ENCODE measurements around the gene EFCAB11. TPM values are rescaled to one million over a fixed set of nuclear protein-coding genes. Genes with fewer than 3 reads are reported as not detected.

EFCAB11 gene
- total and polyA plus RNA-seq, 2 of the 4 experiments (the other 2 are of a cell fraction), result 2.2 to 5.3 TPM

GRCh38 chr14:89963288-89963978 is 8.9 kb upstream of the EFCAB11 start:
- H3K27ac ChIP-seq (ENCODE audit: insufficient read depth, low read length), result no peak overlapping the region
- no peak overlapping the region for H2AK5ac ChIP-seq (ENCODE audit: low read depth, low read length)
- H2BK15ac ChIP-seq (ENCODE audit: low read depth, low read length), result no peak overlapping the region
- no peak overlapping the region for H4K91ac ChIP-seq (ENCODE audit: insufficient read depth, low read depth, low read length)
- no peak overlapping the region for H3K14ac ChIP-seq (replicated peaks; ENCODE audit: low read depth, low read length)
- no peak overlapping the region for H3K4me3 ChIP-seq (ENCODE audit: insufficient read depth, low read depth, low read length)
- peaks cover 5% of the 10 kb centered on the region; the same call in 1 of the 2 replicates for H4K20me1 ChIP-seq (ENCODE audit: insufficient read depth, low read length)
- ATAC-seq (ENCODE audit: low read depth) (no peak), DNase-seq (no peak)
- no peak overlapping the region for H2AFZ ChIP-seq (replicated peaks; ENCODE audit: low read length, poor library complexity)
- in situ Hi-C loops (cut with MboI; ENCODE audit: low sequenced_read_pairs), result no loop called here
- no peak overlapping the region for H4K8ac ChIP-seq (ENCODE audit: low read depth in 2 of 2, low read length in 2 of 2)
- peaks cover 14% of the 10 kb centered on the region for H3K9me1 ChIP-seq (ENCODE audit: insufficient read depth, low read length)
- dilution Hi-C loops (cut with HindIII; ENCODE audit: low sequenced_read_pairs, unreplicated experiment), result no loop called here
- H3K27me3 ChIP-seq (ENCODE audit: control insufficient read depth, insufficient read depth, low read length), result no peaks in the 10 kb centered on the region
- ChIA-PET POLR2A (ENCODE audit: unreplicated experiment) (no interaction called here), CTCF (interaction anchor here (0.7 to 2.8 kb wide), 2 partner anchors 10 to 975 kb away, joined by 8 to 13 read pairs; no protein-coding TSS in a partner anchor)
- H3K4me2 ChIP-seq (ENCODE audit: low read depth, low read length), result no peak overlapping the region
- TF ChIP-seq RAD21 (IDR thresholded peaks at IDR 0.05; ENCODE audit: low read length), result no peak
- TF ChIP-seq CHD1 (IDR thresholded peaks at IDR 0.05; ENCODE audit: low read depth, low read length), result no peak
- TF ChIP-seq SMC3 (IDR thresholded peaks at IDR 0.05; ENCODE audit: low read depth, low read length), result no peak
- TF ChIP-seq MAZ (IDR thresholded peaks at IDR 0.05; ENCODE audit: borderline replicate concordance, low read depth, low read length), result no peak
- TF ChIP-seq RCOR1 (IDR thresholded peaks at IDR 0.05; ENCODE audit: insufficient replicate concordance, low read length), result no peak
- no peak for TF ChIP-seq FOS (IDR thresholded peaks at IDR 0.05; ENCODE audit: low read depth, low read length)
- TF ChIP-seq, protein P1, sequence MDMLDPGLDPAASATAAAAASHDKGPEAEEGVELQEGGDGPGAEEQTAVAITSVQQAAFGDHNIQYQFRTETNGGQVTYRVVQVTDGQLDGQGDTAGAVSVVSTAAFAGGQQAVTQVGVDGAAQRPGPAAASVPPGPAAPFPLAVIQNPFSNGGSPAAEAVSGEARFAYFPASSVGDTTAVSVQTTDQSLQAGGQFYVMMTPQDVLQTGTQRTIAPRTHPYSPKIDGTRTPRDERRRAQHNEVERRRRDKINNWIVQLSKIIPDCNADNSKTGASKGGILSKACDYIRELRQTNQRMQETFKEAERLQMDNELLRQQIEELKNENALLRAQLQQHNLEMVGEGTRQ (IDR thresholded peaks at IDR 0.05; ENCODE audit: low read depth, low read length), result no peak
- no peak for TF ChIP-seq CTCF (conservative IDR thresholded peaks at IDR 0.05; ENCODE audit: low read depth, low read length)
- no peak for TF ChIP-seq POLR2A (IDR thresholded peaks at IDR 0.05; ENCODE audit: low read depth, low read length)
- H3K36me3 ChIP-seq (ENCODE audit: control insufficient read depth, insufficient read depth, low read length), result peaks cover 22% of the 10 kb centered on the region
- intact Hi-C loops (cut with micrococcal nuclease), result no loop called here
- H3K18ac ChIP-seq (ENCODE audit: low read depth, low read length), result no peak overlapping the region
- H3K9ac ChIP-seq (ENCODE audit: low read depth, low read length), result no peak overlapping the region
- H3K4me1 ChIP-seq (ENCODE audit: control insufficient read depth, insufficient read depth, low read length), result peaks cover 2% of the 10 kb centered on the region; the same call in 1 of the 2 replicates
- WGBS, 2 experiments (ENCODE audit: extremely low coverage in 2 of 2, insufficient read length in 1 of 2), result 100% methylated on average over 1 of the region's 10 CpGs; no CpG with 5 or more reads in 1 of the 2 experiments
- H2BK20ac ChIP-seq (ENCODE audit: low read depth, low read length), result no peak overlapping the region
- H3K9me3 ChIP-seq (ENCODE audit: control insufficient read depth, insufficient read depth, low read length), result no peaks in the 10 kb centered on the region
- BruUV-seq (replicated peaks), result no TSS peak
- no peak overlapping the region for H4K5ac ChIP-seq (ENCODE audit: low read depth, low read length)
- H3K23ac ChIP-seq (ENCODE audit: low read depth, low read length), result no peak overlapping the region
- H2AK9ac ChIP-seq (replicated peaks; ENCODE audit: low read depth, low read length, poor library complexity), result no peak overlapping the region
- H3K4ac ChIP-seq (ENCODE audit: low read depth, low read length), result no peak overlapping the region
- no peak overlapping the region for H2BK5ac ChIP-seq (ENCODE audit: low read depth, low read length, poor library complexity, severe bottlenecking)
- H3K56ac ChIP-seq (ENCODE audit: extremely low read depth, insufficient read depth, low read length), result no peak overlapping the region
- H3K79me1 ChIP-seq (ENCODE audit: low read depth in 1 of 2, low read length in 2 of 2), result peaks cover 47 to 67% of the 10 kb centered on the region in 2 experiments
- H2BK120ac ChIP-seq (ENCODE audit: low read depth, low read length), result no peak overlapping the region
